HG03095 (cell line): ENCODE data around the gene UBA7.
"Not testable (repeated sequence)": the region's sequence is repeated elsewhere in the genome, so short reads cannot be mapped to it uniquely, and the experiment has no call there.

Experiments used
- ATAC-seq: cut with Tn5 transposase; IDR thresholded peaks from one replicate; pipeline ENCODE4 v1.9.1; 2021; ENCODE audit warnings: moderate library complexity; ENCODE audit not compliant: unreplicated experiment

The UBA7 gene

GRCh38 chr3:49786357-49787181 is 27.2 kb downstream of the UBA7 start, which contains the start of gene IP6K1:
TSS of gene IP6K1 (minus strand) at chr3:49786542. CDS start at chr3:49748040, 38,502 bp downstream.
- peak; percentile 95 for ATAC-seq

GRCh38 chr3:49785565-49786356 is 28.0 kb downstream of the UBA7 start:
- ATAC-seq, result peak; percentile 38

- ATAC-seq, result not testable (repeated sequence)
Measured at GRCh38 chr3:49782277-49782676, 31.5 kb downstream of the UBA7 start.

DNA sequence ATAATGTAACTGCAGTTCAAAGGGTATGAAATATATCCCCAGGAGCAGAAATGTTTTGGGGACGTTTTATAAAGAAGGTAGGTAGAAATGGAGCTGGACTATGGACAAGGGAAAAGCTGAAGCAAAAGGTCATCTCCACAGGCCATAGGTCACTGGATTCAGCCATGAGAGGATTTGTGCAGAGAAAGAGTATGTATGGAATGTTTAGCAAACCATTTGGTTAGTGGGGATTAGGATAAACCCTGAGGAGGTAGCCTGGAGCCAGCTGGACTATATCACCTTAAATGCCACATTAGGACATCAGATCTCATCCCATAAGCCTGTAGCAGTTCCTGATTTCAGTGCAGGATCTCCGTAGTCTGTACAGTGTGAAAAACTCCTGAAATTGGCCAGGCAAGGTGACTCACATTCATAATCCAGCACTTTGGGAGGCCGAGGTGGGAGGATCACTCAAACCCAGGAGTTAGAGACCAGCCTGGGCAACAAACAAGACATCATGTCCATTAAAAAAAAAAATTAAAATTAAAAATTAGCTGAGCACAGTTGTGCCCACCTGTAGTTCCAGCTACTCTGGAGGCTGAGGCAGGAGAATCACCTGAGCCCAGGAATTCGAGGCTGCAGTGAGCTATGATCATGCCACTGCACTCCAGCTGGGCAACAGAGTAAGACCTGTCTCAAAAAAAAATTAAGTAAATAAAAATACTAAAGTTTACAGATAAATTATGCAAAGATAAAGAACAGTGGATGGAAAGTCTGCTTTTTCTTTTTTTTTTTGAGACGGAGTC is 32.1 kb downstream of the UBA7 start:
- no peak for ATAC-seq

- not testable (repeated sequence) for ATAC-seq
Measured at GRCh38 chr3:49780975-49781365, 32.8 kb downstream of the UBA7 start.

GRCh38 chr3:49780080-49780974 is 33.4 kb downstream of the UBA7 start:
- no peak for ATAC-seq

- ATAC-seq, result no peak
Measured at GRCh38 chr3:49779358-49780079, 34.2 kb downstream of the UBA7 start.

GRCh38 chr3:49776101-49776500 is 37.7 kb downstream of the UBA7 start:
- not testable (repeated sequence) for ATAC-seq

GRCh38 chr3:49775538-49775937 is 38.2 kb downstream of the UBA7 start:
- no peak for ATAC-seq

DNA sequence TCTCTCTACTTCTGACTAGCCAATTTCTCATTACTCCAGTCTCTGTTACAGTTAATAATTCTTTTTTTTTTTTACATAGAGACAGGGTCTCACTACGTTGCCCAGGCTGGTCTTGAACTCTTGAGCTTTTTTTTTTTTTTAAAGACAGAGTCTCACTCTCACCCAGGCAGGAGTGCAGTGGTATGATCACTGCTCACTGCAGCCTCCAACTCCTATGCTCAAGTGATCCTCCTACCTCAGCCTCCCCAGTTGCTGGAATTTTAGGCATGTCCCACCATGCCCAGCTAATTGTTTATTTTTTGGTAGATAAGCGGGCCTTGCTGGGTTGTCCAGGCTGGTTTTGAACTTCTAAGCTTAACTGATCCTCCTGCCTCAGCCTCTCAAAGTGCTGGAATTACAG is 41.0 kb downstream of the UBA7 start:
- no peak for ATAC-seq

GRCh38 chr3:49771340-49771938 is 42.3 kb downstream of the UBA7 start:
- ATAC-seq, result no peak

DNA sequence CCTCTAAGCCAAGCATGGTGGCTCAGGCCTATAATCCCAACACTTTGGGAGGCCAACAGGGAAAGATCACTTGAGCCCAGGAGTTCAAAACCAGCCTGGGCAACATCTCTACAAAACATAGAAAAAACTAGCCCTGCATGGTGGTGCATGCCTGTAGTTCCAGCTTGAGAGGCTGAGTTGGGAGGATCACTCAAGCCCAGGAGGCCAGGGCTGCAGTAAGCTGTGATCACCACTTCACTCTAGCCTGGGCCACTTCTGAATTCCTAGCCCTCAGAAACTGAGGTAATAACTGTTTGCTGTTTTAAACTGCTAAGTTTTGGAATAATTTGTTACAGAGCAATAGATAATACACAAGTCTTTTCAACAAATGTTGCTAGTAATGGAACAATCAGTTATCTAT is 43.8 kb downstream of the UBA7 start:
- ATAC-seq, result no peak

DNA sequence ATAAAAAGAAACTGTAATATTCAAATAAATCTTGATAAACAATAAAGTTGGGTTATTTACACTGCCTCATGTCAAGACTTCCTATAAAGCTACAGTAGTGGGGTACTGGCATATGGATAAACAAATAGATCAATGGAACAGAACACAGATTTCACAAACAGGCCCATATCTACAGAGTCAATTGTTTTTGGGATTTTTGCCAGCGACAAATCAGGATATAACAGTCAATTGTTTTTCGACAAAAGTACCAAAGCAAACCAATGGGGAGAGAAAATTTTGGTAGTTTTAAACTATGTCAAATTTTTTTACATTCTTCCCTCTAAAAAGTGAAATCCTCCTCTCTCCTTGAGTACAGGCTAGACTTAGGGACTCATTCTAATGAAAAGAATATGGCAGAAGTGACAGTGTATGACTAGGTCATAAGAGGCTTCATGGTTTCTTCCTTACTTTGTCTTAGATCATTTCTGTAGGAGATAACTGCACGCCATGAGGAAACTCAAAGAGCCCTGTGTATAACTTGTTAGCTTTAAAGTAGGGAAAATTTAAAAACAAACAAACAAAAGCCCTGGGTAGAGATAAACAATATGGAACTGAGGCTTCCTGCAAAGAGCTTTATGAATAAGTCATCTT is 44.4 kb downstream of the UBA7 start:
- no peak for ATAC-seq

- no peak for ATAC-seq
Measured at GRCh38 chr3:49763981-49764380, 49.8 kb downstream of the UBA7 start.

GRCh38 chr3:49761661-49762060 is 52.1 kb downstream of the UBA7 start:
- no peak for ATAC-seq

DNA sequence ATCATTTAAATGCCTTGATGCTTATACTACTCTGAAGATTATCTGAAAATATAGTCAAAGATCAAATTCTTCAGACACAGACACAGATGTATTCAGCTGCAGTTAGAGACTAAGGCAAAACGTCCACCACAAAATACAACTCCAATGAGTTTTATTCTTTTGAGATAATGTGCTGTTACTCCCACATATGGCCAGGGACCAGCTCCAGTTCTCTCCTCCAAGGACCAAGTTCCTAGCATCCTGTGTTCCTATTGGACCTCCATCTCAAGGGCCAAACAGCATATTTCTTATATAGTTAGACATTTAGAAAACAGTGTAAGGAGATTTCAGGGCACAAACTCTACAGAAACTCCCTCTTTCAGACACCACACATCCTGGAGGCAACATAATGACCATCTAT is 54.5 kb downstream of the UBA7 start:
- no peak for ATAC-seq

GRCh38 chr3:49757197-49757596 is 56.6 kb downstream of the UBA7 start:
- ATAC-seq, result no peak

GRCh38 chr3:49756036-49756435 is 57.7 kb downstream of the UBA7 start:
- ATAC-seq, result no peak
